ENCODE data around the gene INPP5E.

Gene INPP5E, protein sequence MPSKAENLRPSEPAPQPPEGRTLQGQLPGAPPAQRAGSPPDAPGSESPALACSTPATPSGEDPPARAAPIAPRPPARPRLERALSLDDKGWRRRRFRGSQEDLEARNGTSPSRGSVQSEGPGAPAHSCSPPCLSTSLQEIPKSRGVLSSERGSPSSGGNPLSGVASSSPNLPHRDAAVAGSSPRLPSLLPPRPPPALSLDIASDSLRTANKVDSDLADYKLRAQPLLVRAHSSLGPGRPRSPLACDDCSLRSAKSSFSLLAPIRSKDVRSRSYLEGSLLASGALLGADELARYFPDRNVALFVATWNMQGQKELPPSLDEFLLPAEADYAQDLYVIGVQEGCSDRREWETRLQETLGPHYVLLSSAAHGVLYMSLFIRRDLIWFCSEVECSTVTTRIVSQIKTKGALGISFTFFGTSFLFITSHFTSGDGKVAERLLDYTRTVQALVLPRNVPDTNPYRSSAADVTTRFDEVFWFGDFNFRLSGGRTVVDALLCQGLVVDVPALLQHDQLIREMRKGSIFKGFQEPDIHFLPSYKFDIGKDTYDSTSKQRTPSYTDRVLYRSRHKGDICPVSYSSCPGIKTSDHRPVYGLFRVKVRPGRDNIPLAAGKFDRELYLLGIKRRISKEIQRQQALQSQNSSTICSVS

DNA sequence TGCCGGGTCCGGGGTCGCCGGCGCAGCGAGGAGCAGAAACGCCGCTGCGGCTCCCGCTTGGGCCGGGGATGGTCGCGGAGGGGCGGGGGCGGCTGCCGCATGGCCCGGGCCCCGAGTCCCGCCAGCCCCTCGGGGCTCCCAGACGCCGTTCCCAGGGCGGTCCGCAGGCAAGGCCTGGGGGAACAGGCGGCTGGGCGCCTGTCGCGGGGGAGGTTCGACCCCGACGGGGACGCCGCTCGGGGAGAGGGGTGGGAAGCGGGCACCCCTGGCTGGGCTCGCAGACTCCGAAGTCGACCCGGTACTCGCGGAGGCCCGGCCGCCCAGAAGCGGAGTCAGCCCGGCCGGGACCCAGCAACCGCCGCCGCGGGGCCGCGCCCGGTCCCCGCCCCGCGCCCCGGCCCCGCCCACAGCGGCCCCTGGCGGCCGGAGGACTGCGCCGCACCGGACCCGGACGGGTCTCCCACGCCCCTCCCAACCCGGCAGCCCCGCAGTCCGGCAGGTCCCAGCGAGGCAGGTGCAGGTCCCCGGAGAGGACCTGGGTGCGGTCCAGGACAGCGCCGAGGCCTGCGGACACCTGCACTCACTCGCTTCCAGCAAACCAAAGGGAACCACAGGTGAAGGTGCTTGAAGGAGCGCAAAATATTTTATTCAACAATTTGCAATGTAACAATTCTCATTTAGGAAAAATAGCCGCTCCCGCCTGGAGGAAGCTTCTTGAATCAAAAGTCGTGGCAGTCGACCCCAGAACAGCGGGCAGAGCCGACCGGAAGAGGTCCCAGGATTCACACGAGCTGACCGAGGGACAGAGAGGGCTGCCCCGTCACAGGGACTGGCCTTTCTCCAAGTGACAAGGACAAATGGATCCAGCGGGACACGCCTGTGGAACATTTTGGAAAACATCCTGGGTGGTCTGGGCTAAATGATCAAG, at the start of gene INPP5E:
Gene INPP5E, minus strand, starts transcription at position 365 of the 928 bp plus-strand sequence. CDS start 426 bp downstream, outside the sequence.
- DNase-seq: peak; percentile 82

DNA sequence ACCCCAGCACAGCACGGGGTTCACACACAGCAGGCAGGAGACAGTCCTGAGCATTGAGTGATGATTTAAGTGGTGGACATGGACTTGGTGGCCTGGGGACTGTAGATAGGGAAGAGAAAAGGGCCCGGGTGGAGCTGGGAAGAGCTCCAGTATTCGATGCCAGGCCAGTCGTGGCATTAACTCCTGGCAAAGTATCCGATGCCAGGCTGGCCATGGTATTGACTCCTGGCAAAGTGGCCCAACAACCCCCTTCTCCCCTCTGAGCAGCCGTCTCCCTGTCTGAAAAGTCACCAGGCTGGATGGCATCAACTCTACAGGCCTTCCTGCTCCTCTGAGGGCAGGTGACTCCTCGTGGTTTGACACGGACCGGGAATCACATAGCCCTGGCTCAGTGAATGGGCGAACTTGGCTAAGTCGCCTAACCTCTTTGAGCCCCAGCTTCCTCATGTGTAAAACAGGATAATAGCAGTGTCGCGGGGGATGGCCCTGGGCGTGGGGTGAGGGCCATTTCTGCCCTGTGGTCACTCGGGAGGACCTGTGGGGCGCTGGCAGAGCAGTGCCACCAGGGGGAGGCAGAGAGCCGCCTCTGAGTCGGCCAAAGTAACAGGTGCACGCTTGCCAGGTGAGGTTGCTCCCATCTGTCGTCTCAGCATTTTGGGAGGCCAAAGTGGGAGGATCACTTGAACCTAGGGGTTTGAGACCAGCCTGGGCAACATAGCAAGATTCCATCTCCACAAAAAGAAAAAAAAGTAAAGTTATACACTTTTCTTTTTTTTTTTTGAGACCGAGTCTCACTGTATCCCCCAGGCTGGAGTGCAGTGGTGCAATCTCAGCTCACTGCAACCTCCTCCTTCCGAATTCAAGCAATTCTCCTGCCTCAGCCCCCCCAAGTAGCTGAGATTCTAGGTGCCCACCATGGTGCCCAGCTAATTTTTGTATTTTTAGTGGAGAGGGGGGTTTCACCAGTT, 48.9 kb upstream of the INPP5E start:
- peak; percentile 78 for DNase-seq

DNA sequence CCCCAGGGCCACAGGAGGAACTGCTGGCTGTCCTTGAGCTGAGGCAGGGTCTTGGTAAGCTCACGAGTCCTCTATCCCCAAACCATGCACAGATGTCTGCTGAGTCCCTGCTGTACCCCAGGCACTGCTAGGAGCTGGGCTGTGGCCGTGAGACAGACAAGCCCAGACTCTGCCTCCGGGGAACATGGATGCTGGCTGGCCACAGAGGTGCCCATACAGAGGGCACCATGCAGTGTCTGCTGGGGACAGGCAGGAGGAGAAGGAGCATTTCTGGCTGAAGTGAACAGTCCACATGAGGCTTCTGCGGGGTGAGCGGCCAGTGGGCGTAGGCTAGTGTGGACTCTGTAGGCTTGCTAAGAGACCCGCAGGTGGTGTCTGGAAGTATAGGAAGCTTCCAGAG, 48.0 kb upstream of the INPP5E start:
- no peak for DNase-seq

DNA sequence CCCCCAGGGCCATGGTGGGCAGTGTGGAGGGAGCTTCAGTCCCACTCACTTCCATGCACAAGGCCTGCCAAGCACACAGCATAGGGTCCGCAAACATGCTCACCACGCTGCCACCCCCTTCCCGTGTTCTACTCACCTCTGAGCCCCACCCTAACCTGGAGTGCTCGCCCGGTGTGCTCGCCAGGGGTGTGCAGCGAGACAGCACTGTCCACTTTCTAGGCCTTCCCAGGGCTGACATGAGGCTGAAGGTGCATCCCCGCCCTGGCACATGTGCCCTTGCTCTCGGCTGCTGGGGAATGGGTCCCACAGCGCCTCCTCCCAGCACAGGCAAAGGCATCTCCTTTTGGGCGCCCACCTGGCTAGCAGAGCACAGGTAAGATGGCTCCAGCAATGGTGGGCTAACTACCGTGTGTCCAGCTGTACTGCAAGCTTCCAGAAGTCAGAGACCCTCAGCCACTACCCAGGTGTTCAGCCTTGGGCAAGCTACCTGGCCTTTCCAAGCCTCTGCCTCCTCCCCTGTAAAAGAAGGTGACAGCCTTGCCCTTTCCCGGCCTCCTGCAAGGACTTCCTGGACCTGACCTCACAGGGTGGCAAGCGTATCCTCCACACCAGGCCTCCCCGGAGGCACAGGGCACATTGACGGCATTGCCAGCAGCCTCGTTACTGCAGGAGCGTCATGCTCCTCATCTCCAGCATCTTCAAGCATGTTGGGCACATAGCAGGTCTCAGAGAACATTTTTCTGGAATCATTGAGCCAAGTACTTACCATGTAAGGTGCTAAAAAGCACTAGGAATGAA, 47.4 kb upstream of the INPP5E start:
- no peak for DNase-seq

DNA sequence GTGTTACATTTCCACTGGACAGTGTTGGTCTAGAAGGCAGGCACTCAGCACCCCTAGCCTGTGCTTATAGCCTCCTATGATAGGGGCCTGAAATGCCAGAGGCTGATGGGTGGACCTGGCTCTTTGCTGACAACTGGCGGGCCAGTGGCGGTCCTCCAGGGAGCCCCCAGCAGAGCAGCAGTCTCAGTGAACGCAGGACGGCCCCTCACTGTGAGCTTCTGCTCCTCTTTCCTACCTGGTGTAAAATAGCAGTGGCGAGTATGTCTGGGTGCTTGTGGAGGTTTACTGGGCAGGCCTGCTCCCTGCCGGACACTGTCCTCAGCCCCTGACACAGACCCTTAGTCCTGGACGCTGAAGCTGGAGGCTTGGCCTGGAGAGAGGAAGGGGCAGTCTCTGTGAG, 46.5 kb upstream of the INPP5E start:
- no peak for DNase-seq

DNA sequence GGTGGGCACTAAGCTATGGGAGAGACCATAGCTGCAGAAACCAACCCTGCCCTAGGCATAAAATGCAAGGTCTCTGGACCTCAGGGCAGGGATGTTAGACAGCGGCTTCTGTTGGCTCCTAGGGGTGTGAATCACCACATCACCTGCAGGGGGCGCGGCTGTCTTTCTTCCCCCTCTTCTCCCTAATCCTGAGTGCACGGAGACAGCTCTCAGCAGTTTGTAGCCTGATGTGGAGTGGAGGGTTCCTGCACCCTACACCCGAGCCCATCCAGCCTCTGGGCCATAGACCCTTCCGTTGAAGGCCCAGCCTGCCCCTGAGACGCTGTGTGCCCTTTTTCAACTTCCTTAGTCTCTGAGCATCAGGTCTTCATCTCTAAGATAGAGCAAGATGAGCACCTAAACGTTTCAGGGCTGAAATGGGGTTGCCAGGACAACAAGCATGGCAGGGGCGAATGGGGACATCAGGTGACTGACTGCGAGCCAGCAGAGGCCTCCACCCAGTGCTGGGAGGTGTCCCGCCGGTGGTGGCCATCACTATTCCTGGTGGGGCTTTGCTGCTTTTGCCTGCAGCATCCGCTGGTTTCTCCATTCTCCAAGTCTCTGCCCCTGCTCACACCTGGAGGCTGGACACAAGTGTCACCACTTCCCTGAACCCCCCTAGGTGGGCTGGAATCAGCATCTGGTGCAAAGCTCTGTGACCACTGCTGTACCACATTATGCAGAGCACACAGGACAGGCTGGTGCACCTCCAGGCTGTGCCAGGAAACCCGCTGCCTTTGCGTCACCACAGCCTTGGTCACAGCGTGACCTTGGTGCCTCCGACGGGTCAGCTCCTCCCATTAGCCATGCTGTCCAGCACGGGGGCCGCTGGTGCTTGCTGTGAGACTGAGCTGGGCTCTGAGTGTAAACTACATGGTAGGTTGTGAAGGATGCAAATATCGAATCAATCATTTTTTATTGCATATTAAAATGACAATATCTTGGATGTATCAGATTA, 45.7 kb upstream of the INPP5E start:
- peak; percentile 84 for DNase-seq

DNA sequence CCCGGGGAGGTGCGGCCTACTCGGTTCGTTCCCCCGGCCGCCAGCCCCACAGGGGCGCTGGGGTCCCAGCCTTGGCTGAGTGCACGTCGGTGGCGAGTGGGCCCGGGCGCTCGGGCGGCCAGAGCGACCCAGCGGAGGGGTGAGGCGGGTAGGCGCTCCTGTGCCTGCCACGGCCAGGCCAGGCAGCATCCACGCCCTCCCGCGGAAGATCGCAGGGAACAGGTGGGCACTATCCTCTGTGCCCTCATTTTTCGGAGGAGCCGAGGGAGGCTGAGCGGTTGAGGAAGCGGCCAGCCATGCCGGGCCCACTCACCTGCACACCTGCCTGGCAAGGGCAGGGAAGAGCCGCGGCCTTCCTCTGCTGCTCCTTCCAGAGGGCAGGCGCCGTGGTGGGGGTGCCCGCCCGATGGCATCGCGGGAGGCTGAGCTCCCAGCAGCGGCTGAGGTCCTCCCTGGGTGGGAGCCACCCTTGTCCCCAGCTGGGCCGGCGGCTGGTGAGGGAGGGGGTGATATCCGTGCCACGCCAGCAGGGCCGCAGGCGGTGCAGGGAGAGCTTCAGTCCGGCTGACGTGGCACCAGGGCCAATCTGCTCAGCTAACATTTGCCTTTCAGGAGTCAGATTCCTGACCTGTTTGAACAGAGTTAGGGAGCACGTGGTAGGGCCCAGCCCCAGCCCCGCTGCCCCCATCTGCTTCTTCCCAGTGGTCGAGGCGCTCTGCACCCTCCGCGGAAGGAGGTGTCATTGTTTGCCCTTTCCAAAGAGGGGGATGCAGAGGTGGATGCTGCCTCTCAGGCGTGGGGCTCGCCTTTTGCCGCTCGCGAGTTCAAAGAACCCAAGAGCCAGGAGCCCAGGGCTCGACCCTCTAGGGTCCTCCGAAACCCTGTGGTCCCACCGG, 44.8 kb upstream of the INPP5E start:
- peak; percentile 13 for DNase-seq

DNA sequence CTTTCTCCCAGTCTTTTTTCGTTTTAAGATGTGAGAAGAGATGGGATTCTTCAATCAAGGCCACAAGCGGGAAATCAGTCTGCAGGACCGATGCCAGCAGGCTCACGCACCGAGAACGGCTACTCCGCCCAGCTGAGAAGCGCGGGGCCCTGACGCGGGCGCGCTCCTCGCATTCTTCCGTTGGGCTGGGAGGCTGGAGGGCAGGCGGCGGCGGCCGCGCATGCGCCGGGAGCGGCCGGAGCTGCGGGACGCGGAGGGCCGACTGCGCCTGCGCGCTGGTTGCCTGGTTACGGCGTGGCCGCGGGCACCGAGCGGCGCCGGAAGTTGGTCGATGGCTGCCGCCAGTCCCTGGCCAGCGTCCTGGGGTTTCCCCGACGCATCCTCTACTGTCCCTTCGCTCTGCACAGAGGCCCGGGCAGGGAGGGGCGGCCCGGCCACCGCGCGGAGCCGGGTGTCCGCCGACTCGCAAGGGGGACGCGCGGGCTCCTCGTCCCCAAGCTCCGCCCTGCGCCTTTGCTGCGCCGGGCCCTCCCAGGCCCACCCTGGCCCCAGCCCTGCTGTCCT, 44.0 kb upstream of the INPP5E start:
- peak; percentile 93 for DNase-seq

DNA sequence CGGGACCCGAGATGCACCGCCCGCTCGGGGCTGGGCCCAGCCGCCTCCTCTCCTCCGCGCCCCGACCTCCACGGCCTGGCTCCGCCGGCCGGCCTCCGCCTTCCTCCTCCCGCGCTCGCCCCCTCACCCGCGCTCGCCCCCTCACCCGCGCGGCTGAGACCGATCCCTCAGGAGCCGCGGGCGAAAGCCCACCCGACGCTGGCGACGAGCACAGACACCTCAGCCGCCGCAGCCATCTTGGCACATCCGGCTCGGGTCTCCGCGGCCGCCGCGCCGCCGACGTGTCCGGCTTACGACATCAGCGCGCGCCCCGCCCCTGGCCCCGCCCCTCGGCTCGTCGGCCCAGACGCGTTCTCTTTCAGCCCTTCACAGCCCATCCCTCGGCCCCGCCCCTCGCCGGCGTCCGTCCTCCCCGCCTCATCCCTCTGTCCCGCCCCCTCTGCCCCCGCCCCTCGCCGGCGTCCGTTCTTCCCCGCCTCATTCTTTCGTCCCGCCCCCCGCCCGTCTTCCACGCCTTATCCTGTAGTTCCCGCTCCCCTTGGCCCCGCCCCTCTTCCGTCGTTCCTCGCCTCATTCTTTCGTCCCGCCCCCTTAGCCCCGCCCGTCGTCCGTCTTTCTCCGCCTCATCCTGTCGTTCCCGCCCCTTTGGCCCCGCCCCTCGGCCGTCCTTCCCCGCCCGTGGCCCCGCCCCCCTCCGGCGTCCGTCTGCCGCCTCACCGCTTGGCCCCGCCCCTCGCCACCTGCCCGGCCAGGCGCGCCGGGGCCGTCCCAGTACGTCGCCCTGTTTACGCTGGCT, 43.3 kb upstream of the INPP5E start, which contains the start of gene SEC16A:
Gene SEC16A, minus strand, starts transcription at position 248 of the 796 bp plus-strand sequence. CDS start 5,425 bp downstream, outside the sequence.
- peak; percentile 100 for DNase-seq

DNA sequence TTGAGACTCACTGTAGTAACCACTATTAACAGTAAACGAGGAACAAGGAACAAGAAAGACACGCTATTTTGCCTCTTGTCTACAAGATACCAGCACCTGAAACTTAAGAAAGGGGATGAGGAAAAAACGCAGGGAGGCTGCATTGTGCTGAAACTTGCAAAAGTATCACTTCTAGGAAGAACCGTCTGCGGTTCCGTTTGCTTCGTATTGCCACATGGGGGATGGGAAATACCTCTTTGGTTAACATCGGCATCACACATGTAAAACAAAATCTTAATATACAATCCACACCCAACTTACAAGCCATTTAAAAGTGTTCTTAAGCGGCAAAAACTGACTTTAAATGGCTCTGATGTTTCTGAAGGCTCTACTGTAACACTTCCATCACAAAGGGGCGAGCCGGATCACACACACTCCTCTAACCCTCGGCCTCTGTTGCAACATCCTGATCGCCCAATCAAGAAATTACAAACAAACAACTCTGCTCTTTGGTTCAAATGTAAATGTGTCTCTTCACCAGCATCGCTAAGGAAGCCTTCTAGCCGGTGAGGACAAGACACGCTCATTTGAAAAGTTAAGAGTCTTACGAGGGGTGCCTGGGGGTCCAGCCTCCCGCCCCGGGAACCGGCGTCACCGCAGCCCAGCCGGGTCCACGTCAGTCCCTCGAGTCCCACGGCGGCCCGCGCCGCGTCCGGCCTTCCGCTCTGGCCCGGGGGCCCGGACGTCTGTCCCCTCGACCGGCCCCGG, 42.6 kb upstream of the INPP5E start:
- peak; percentile 17 for DNase-seq

DNA sequence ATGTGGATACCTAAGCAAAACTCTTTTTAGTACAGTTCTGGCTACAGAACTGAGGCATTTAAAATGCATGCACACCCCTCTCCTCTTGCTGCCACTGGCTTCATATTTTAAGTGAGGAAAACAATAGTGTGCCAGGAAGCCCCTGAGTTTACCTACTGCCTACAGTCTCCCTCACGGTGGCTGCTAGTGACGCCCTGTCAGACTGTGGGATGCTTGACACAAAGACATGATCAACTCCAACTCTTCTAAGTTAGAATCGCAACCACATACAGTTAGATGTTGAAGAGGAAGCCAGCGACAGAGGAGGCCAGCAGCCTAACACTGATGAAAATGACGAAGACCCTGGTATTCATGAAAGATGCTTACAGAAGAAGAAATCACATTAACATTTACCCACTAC, 41.9 kb upstream of the INPP5E start:
- DNase-seq: no peak

DNA sequence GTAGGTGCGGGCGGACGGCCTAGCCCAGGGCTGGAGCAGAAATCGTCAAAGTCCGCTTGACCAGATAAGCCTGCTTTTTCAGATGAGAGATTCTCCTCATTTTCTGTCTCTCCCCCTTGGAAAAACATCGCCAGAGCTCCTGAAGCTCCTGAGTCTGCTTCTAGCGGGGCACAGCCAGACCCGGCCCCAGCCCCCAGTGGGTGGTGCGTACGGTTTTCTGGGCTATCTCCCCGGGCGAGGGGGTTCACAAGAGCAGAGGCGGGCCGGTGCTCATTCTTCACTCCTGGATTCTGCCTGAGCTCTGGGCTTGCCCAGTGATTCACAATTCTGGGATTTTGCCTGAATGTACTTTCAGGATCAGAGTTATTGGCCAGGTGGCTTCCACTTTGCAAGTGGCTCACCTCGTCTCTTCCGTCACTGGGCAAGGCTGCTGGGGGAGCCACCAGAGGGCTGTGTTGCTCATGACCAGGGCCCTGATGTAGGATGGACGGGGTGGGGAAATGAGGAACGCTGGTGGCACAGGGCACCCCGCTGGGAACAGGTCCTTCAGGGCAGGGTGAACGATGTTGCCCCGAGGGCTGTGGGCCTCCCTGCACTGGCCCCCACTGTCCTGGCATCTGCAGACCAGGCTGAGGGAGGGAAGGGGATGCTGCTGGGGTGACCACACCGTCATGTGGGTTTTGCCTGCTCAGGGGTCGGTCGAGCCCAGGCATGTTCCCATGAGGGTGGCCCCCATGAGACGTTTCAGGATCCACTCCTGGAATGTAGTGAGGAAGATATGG, 36.9 kb upstream of the INPP5E start:
- no peak for DNase-seq

DNA sequence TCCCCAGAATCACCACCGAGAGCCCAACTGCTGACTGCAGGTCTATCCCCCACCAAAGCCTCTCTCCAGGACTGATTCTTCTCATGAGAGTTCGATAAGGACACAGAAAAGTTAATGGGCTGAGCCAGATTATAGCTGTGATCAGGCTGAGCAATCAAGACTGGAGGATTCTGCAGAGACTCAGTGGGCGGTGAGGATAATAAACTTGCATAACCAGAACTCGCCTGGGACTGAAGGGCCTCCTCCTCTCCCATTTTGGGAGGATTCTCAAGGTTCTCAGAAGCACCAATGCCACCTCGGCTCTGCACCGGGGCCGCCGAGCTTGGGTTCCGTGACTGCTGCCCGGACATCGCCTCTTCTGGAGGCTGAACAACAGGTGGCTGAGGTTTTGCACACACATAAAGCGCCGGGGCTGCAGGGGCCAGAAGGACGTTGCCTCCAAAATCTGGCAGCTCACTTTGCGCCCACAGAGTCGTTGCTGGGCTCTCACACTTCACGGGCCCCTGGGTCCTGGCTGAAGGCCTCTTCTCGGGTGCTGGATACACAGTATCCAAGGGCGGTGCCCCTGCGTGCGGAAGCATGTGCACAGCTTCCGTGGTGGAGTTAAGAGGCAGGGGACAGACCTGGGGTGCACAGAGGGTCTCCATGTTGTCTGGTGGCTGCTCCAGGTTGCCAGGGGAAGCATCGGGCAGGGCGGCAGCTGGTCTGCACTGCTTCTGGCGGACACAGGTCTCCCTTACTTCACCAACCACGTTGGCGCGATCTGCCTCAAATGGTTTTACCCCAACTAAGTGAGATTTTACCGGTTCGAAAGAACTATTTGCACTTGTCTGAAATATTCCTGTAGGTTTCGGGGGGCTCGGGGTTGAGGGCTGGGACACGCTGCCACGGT, 35.6 kb upstream of the INPP5E start:
- DNase-seq: no peak

DNA sequence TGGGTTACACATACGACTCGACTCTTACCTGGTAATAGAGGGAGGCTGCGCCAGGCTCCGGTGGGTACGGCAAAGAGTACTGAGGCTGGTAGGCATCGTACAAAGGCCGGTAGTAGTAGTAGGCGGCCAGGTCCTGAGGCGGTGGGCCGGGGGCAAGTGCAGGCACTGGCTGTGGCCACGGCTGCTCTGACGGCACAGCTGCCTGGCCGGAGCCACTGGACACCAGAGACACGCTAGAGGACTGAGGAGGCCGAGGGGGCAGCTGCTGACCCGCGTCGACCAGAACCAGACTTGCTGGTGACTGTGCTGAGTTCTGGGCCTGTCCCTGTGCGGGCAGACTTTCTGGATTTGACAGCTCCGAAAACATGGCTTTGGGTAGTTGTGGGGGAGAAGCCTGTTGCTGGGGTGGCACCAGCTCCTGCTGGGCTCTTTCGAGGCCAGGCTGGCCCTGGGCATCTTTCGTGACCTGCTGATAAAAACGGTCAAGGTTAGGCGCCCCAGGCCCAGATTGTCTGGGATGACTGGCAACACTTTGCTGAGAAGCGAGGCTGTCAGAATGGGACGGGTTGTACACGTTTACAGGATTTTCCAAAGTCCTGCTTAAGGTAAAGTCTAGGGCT, 34.5 kb upstream of the INPP5E start:
- DNase-seq: no peak

All from activated CD4-positive, alpha-beta T cell treated with anti-CD3 and anti-CD28 coated beads, Interleukin-2, amount 50 U/mL, for 1 hour (primary cell).